Measurements from ENCODE around the gene PPARG. TPM values are rescaled to one million over a fixed set of nuclear protein-coding genes. Genes with fewer than 3 reads are reported as not detected.
"Not testable (repeated sequence)": the region's sequence is repeated elsewhere in the genome, so short reads cannot be mapped to it uniquely, and the experiment has no call there.

The PPARG gene
- total RNA-seq, 6 donors from 2014 or later: 39.8 to 93.9 (median 52.7) TPM

- 92 to 96% methylated on average over 1 of the region's 1 CpG for WGBS, 2 donors
- no peaks in the 10 kb centered on the region for H3K27me3 ChIP-seq
- DNase-seq (no peak), ATAC-seq (ENCODE audit: low FRiP score in 2 of 2) (no peak)
- TF ChIP-seq CTCF (IDR thresholded peaks at IDR 0.05) (no peak), POLR2A (IDR thresholded peaks at IDR 0.05) (no peak), EP300 (IDR thresholded peaks at IDR 0.05) (no peak), POLR2AphosphoS5 (IDR thresholded peaks at IDR 0.05) (no peak)
- no peaks in the 10 kb centered on the region for H3K9me3 ChIP-seq
- no peaks in the 10 kb centered on the region for H3K36me3 ChIP-seq
- peaks cover 0 to 7% (median 5%) of the 10 kb centered on the region in 4 donors for H3K4me1 ChIP-seq
- no peak overlapping the region for H3K27ac ChIP-seq
- H3K4me3 ChIP-seq: no peak overlapping the region
These were observed 95.8 kb downstream of the PPARG start for GRCh38 chr3:12384451-12385233.

- H3K4me3 ChIP-seq; H3K4me1 ChIP-seq; H3K27ac ChIP-seq; H3K27me3 ChIP-seq; H3K36me3 ChIP-seq; H3K9me3 ChIP-seq; DNase-seq; ATAC-seq (ENCODE audit: low FRiP score in 2 of 2): not testable (repeated sequence)
- WGBS, 2 donors: 83 to 92% methylated on average over 4 of the region's 4 CpGs
These were observed 97.8 kb downstream of the PPARG start for GRCh38 chr3:12386514-12387291.

DNA sequence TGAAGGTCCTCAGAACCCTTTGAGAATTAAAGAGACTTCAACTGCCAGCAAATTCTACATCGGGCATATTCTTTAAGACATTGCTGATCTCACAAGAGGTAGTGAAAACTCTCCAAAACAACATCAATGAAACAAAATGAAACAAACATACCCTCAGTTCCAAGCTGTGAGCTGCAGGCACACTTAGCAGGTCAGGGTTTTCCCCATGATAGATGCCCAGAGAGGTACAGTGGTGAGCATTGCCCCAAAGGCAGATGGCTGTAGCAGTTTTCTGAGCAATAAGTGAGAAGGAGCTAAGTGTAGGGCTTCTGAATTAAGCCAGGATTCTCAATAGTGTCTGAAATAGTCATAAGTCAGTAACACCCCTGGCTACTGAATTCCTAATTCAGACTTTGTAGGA, 99.3 kb downstream of the PPARG start:
- H3K36me3 ChIP-seq: no peaks in the 10 kb centered on the region
- H3K9me3 ChIP-seq: no peaks in the 10 kb centered on the region
- TF ChIP-seq EP300 (IDR thresholded peaks at IDR 0.05) (no peak), POLR2A (IDR thresholded peaks at IDR 0.05) (no peak), POLR2AphosphoS5 (IDR thresholded peaks at IDR 0.05) (no peak), CTCF (IDR thresholded peaks at IDR 0.05) (no peak)
- no peak overlapping the region for H3K4me3 ChIP-seq
- no peak for ATAC-seq (ENCODE audit: low FRiP score in 2 of 2)
- 79% methylated on average over 1 of the region's 1 CpG for WGBS, 2 donors
- H3K27me3 ChIP-seq: no peaks in the 10 kb centered on the region
- no peak overlapping the region for H3K27ac ChIP-seq
- DNase-seq: no peak
- H3K4me1 ChIP-seq: no peaks in the 10 kb centered on the region

DNA sequence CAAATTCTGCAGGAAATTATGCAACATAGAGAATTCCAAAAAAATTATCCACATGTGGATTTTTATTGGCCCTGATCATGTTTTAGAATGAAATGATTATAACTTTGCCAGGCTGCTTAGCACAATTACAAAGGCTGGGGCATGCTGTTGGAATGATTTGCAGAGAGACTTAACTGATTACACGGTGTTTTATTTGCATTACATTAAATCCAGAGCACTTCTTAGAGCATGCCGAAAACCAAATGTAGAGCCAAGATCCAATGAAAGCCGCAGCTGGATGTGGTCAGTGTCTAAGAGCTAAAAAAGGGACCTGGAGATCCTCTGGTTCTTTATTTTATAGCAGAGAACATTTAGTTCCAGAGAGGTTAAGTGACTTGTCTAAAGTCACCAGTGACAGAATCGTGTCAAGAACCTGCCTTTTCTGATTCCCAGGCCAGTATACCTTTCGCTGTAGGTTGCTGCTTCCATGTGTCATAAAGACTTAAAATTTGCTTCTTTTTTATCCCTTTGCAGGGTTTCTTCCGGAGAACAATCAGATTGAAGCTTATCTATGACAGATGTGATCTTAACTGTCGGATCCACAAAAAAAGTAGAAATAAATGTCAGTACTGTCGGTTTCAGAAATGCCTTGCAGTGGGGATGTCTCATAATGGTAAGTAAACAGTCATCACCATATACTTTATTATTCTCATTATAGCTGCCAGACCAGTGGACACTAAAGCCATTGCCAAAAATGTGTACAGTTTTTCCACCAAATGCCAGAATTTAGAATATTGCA, 103.4 kb downstream of the PPARG start:
- ATAC-seq (ENCODE audit: low FRiP score in 2 of 2) (no peak), DNase-seq (no peak)
- TF ChIP-seq POLR2A (IDR thresholded peaks at IDR 0.05) (no peak), EP300 (IDR thresholded peaks at IDR 0.05) (no peak), CTCF (IDR thresholded peaks at IDR 0.05) (no peak), POLR2AphosphoS5 (IDR thresholded peaks at IDR 0.05) (no peak)

DNA sequence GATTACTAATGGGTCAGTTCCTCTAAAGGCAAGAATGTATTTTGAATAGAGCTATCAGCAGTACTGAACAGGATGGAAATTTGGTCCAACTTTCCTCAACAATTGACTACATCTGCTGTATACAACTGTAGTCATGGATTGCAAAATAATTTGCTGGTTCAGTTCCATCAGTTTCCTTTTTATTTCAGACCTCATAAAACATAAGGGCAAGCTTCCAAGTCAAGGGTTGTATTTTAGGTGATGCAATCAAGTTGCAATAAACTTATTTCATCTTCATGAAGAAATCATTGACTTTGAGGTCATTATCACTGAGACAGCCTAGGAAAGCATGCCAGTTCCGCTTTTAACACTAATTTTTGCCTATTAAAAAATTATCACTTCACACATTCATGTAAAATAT, 105.0 kb downstream of the PPARG start:
- Histone ChIP-seq H3K27ac (no peak overlapping the region), H3K9me3 (no peaks in the 10 kb centered on the region), H3K4me3 (no peak overlapping the region), H3K27me3 (no peaks in the 10 kb centered on the region), H3K36me3 (no peaks in the 10 kb centered on the region), H3K4me1 (peaks cover 0 to 11% (median 1%) of the 10 kb centered on the region in 4 donors)
- TF ChIP-seq CTCF (IDR thresholded peaks at IDR 0.05) (no peak), POLR2AphosphoS5 (IDR thresholded peaks at IDR 0.05) (peak in 1 of 2 donors; percentile 77), EP300 (IDR thresholded peaks at IDR 0.05) (peak in 1 of 4 donors; percentile 35), POLR2A (IDR thresholded peaks at IDR 0.05) (no peak)
- DNase-seq (no peak), ATAC-seq (ENCODE audit: low FRiP score in 2 of 2) (peak in 1 of 2 donors; percentile 87)
- WGBS, 2 donors: 71 to 76% methylated on average over 1 of the region's 1 CpG

More for the DNA sequence above, 103.4 kb downstream of the PPARG start:
- H3K4me1 ChIP-seq: peaks cover 0 to 11% (median 1%) of the 10 kb centered on the region in 4 donors
- H3K4me3 ChIP-seq: no peak overlapping the region
- 76 to 81% methylated on average over 8 of the region's 8 CpGs for WGBS, 2 donors
- no peaks in the 10 kb centered on the region for H3K27me3 ChIP-seq
- no peaks in the 10 kb centered on the region for H3K9me3 ChIP-seq
- no peaks in the 10 kb centered on the region for H3K36me3 ChIP-seq
- no peak overlapping the region for H3K27ac ChIP-seq

Measured in upper lobe of left lung (tissue), 6 donors.